Measurements from ENCODE around the gene SPATS2.

The SPATS2 gene

GRCh38 chr12:49562233-49562632 is 195.0 kb downstream of the SPATS2 start:
- in situ Hi-C loops (cut with HindIII; ENCODE audit: low pct_ligation_motif_present, low sequenced_read_pairs) = no loop called here
- DNase-seq = no peak
- Histone ChIP-seq H3K4me3 (ENCODE audit: low read depth, low read length) (no peak overlapping the region), H3K27ac (no peak overlapping the region), H3K36me3 (replicated peaks) (peaks cover 60% of the 10 kb centered on the region), H3K27me3 (replicated peaks) (no peaks in the 10 kb centered on the region)
- TF ChIP-seq, protein P1, sequence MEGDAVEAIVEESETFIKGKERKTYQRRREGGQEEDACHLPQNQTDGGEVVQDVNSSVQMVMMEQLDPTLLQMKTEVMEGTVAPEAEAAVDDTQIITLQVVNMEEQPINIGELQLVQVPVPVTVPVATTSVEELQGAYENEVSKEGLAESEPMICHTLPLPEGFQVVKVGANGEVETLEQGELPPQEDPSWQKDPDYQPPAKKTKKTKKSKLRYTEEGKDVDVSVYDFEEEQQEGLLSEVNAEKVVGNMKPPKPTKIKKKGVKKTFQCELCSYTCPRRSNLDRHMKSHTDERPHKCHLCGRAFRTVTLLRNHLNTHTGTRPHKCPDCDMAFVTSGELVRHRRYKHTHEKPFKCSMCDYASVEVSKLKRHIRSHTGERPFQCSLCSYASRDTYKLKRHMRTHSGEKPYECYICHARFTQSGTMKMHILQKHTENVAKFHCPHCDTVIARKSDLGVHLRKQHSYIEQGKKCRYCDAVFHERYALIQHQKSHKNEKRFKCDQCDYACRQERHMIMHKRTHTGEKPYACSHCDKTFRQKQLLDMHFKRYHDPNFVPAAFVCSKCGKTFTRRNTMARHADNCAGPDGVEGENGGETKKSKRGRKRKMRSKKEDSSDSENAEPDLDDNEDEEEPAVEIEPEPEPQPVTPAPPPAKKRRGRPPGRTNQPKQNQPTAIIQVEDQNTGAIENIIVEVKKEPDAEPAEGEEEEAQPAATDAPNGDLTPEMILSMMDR (IDR thresholded peaks at IDR 0.05; ENCODE audit: low read depth, low read length, missing control alignments) = no peak

DNA sequence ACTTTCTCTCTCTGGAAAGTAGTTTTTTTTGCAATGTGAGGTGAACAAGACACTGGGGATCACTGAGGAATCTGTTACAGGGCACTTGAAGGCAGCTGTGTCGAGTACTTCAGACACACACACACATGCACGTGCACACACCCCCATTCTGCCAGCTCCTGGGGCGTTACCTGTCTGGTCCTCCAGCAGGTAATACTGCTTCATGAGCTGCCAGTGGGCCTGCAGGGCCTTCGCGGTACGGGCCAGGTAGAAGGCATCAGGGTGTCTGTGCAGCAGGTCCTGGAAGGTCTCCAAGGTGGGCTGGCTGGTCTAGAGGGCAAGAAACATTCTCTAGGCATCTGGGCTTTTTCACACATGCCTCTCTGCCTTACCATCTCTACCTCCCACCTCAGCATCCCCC is 195.6 kb downstream of the SPATS2 start:
- TF ChIP-seq, protein P1 (IDR thresholded peaks at IDR 0.05; ENCODE audit: low read depth, low read length, missing control alignments) = no peak
- H3K27ac ChIP-seq = no peak overlapping the region
- no peak overlapping the region for H3K4me3 ChIP-seq (ENCODE audit: low read depth, low read length)
- no peak for DNase-seq
- H3K27me3 ChIP-seq (replicated peaks) = no peaks in the 10 kb centered on the region
- peaks cover 58% of the 10 kb centered on the region for H3K36me3 ChIP-seq (replicated peaks)
- in situ Hi-C loops (cut with HindIII; ENCODE audit: low pct_ligation_motif_present, low sequenced_read_pairs) = no loop called here

- Histone ChIP-seq H3K27ac (no peak overlapping the region), H3K4me3 (ENCODE audit: low read depth, low read length) (no peak overlapping the region), H3K36me3 (replicated peaks) (peaks cover 50% of the 10 kb centered on the region), H3K27me3 (replicated peaks) (no peaks in the 10 kb centered on the region)
- TF ChIP-seq, protein P1 (IDR thresholded peaks at IDR 0.05; ENCODE audit: low read depth, low read length, missing control alignments) = no peak
- no peak for DNase-seq
- in situ Hi-C loops (cut with HindIII; ENCODE audit: low pct_ligation_motif_present, low sequenced_read_pairs) = no loop called here
Measured at GRCh38 chr12:49563951-49564685, 196.9 kb downstream of the SPATS2 start.

GRCh38 chr12:49564686-49565405 is 197.6 kb downstream of the SPATS2 start:
- Histone ChIP-seq H3K36me3 (replicated peaks) (peaks cover 42% of the 10 kb centered on the region), H3K27ac (no peak overlapping the region), H3K4me3 (ENCODE audit: low read depth, low read length) (no peak overlapping the region), H3K27me3 (replicated peaks) (no peaks in the 10 kb centered on the region)
- DNase-seq = no peak
- TF ChIP-seq, protein P1 (IDR thresholded peaks at IDR 0.05; ENCODE audit: low read depth, low read length, missing control alignments) = no peak
- in situ Hi-C loops (cut with HindIII; ENCODE audit: low pct_ligation_motif_present, low sequenced_read_pairs) = no loop called here

DNA sequence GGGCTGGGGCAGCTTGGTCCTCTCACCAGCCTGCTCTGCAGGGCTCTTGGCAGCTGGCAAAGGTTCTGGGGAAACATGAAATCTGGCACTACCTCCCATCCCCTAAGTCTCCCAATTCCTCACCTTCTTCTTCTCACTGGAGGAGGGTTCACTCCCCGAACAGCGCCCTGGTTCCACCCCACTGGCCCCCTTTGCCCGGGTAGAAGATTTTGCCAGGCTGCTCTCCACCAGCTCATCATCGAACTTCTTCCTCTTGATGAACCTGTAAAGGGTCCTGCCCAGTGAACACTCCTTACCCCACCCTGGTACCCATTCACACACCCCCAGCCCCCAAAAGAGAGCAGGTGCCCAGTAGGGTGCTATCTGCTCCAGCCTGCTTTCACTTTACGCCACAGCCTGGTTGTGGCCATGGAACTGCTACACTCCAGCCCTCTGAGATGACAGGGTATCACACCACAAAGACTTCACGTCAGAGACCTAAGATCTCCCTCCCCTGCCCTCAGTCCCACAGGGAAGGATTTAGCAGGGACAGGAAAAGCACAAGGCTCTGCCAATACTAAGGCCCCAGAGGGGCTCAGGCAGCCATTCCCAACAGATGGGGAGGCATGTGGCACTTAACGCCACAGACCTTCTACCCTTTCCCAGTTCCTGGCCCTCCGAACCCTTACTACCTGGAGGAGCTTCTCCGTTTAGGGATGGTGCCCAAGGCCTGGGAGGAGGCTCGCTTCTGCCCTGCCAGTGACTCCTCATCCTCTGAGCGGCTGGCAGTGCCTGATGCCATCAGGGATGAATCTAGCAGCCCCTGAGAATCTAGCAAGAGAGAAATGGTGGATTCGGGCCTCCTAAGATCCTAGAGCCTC is 198.4 kb downstream of the SPATS2 start:
- H3K27me3 ChIP-seq (replicated peaks) = no peaks in the 10 kb centered on the region
- H3K27ac ChIP-seq = no peak overlapping the region
- no peak for DNase-seq
- H3K36me3 ChIP-seq (replicated peaks) = peaks cover 38% of the 10 kb centered on the region
- no peak overlapping the region for H3K4me3 ChIP-seq (ENCODE audit: low read depth, low read length)
- TF ChIP-seq, protein P1 (IDR thresholded peaks at IDR 0.05; ENCODE audit: low read depth, low read length, missing control alignments) = no peak
- in situ Hi-C loops (cut with HindIII; ENCODE audit: low pct_ligation_motif_present, low sequenced_read_pairs) = no loop called here

Measured in brain microvascular endothelial cell (primary cell).